PFSK-1 (cell line): ENCODE results near the gene ENAM.

Experiments used
- FOXP2 ChIP-seq: optimal IDR thresholded peaks from 2 replicates; pipeline ENCODE3; 2011; ENCODE audit warnings: borderline replicate concordance, control low read depth, inconsistent platforms; ENCODE audit not compliant: insufficient read depth; ENCODE audit errors: extremely low read length, extremely low read depth
- POLR2AphosphoS5 ChIP-seq: IDR thresholded peaks from 2 replicates; pipeline ENCODE4 v1.6.1; 2012; ENCODE audit warnings: low read depth, mild to moderate bottlenecking, control low read depth, low read length, moderate library complexity
- REST ChIP-seq, 2 experiments: IDR thresholded peaks; 2 replicates each; pipeline versions ENCODE4 v1.6.1 to v1.8.0; 2011 to 2012; ENCODE audit warnings: low read depth in 2 of 2, low read length in 2 of 2, control low read depth in 1 of 2, inconsistent platforms in 1 of 2, mild to moderate bottlenecking in 1 of 2, moderate library complexity in 1 of 2; ENCODE audit not compliant: insufficient read depth in 1 of 2
- SIN3A ChIP-seq: IDR thresholded peaks from 2 replicates; pipeline ENCODE4 v1.6.1; 2012; ENCODE audit warnings: mild to moderate bottlenecking, low read length, moderate library complexity, borderline replicate concordance; ENCODE audit not compliant: insufficient read depth
- TAF1 ChIP-seq: IDR thresholded peaks from 2 replicates; pipeline ENCODE4 v1.6.1; 2012; ENCODE audit warnings: low read length, control low read depth, borderline replicate concordance; ENCODE audit not compliant: insufficient read depth

Gene ENAM

GRCh38 chr4:70651864-70652506 lies 23.4 kb downstream of the ENAM start:
- no peak for TF ChIP-seq FOXP2
- no peak for TF ChIP-seq SIN3A
- TF ChIP-seq POLR2AphosphoS5 = no peak
- TF ChIP-seq REST (IDR thresholded peaks at IDR 0.05; ENCODE audit: insufficient read depth in 1 of 2, low read depth in 2 of 2, low read length in 2 of 2) = no peak
- no peak for TF ChIP-seq TAF1

GRCh38 chr4:70654605-70655011 lies 26.1 kb downstream of the ENAM start:
- TF ChIP-seq REST (IDR thresholded peaks at IDR 0.05; ENCODE audit: insufficient read depth in 1 of 2, low read depth in 2 of 2, low read length in 2 of 2) (no peak), SIN3A (no peak), FOXP2 (no peak), POLR2AphosphoS5 (no peak), TAF1 (no peak)

GRCh38 chr4:70657326-70657725 lies 28.8 kb downstream of the ENAM start:
- TF ChIP-seq REST (IDR thresholded peaks at IDR 0.05; ENCODE audit: insufficient read depth in 1 of 2, low read depth in 2 of 2, low read length in 2 of 2) (no peak), FOXP2 (no peak), TAF1 (no peak), SIN3A (no peak), POLR2AphosphoS5 (no peak)

GRCh38 chr4:70658418-70658817 lies 29.9 kb downstream of the ENAM start:
- TF ChIP-seq TAF1 (no peak), REST (IDR thresholded peaks at IDR 0.05; ENCODE audit: insufficient read depth in 1 of 2, low read depth in 2 of 2, low read length in 2 of 2) (no peak), SIN3A (no peak), POLR2AphosphoS5 (no peak), FOXP2 (no peak)

GRCh38 chr4:70660106-70660505 lies 31.6 kb downstream of the ENAM start:
- TF ChIP-seq POLR2AphosphoS5 = no peak
- TF ChIP-seq TAF1 = no peak
- TF ChIP-seq SIN3A = no peak
